Tongue (tissue), 2 donors: ENCODE measurements around the gene ACOT7. TPM values are rescaled to one million over a fixed set of nuclear protein-coding genes. Genes with fewer than 3 reads are reported as not detected.
A peak's percentile ranks its signal among the peaks of the same experiment; 100 is the strongest.

Source experiments
- DNase-seq: peaks from one replicate; pipeline ENCODE4 v3.0.0-alpha.2; 2015
- total RNA-seq: library from RNA; depleted of rRNA; stranded (reverse); fragments of >200 nt; gene quantifications from one replicate; pipeline ENCODE4 v1.2.3, GENCODE V29; 2014

Gene ACOT7
- total RNA-seq, 1 donor from 2014 or later: 10.6 TPM

- DNase-seq: no peak
Observed at GRCh38 chr1:6285336-6285735, 108.2 kb downstream of the ACOT7 start.

GRCh38 chr1:6282577-6283270, 110.8 kb downstream of the ACOT7 start:
- DNase-seq: no peak

DNA sequence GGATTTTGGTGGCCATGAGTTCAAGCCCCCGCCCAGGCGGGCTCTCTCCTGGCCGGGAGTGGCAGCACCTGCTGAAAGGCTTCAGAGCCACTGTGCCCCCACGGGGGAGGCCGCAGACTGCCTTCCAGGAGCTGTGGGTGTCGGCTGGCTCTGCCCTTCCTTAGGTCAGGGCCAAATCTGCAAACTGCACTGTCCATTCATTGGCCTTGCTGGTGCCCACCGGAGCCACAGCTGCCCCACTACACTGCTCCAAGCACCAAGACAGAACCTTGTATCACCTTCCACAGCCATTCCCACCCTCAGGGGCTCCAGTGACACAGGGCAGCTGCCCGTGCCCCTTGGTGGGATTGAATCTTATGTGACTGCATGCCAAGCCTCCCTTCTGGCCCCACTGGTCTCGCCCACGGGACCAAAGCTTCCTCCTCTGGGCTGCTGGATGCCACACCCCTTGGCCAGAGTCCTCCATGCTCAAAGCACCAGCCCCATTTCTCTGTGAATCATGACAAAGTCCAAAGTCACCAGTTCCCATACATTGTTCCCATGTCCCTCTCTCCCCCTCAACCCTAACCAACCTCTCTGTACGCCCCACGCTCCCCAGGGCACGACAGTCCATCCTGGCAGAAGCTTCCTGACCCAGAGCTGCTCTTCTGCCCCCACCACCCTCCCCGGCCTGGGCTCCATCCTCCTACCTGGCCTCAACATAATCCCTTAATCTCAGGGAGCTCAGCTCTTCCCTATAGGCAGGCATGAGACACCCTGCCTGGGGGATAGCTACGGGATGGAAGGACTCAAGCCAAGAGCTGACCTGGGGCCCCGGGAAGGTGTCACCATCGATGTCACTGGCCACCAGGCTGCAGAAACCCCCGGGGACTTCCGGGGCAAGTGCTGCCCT, 111.8 kb downstream of the ACOT7 start:
- DNase-seq: no peak

GRCh38 chr1:6280761-6281451, 112.7 kb downstream of the ACOT7 start:
- DNase-seq: no peak

- DNase-seq: no peak
Observed at GRCh38 chr1:6279613-6280383, 113.8 kb downstream of the ACOT7 start.

DNA sequence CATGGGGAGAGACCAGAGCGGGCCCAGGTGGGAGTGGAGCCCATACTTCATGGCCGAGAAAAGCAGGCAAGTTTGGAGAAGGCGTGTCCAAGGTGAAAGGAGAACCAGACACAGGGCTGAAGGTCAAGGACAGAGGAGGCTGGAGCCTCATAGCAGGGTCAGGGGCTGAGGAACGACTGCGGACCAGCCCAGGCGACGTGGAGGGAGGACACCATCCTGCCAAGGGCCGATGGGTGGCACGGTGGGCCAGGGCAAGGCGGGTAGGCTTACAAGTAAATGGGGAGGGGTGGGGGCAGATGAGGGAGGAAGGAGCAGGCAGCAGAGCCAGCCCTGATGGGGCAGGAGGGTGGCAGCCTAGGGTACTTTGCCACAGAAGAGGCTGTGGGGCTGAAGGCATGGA, 114.5 kb downstream of the ACOT7 start:
- no peak for DNase-seq

DNA sequence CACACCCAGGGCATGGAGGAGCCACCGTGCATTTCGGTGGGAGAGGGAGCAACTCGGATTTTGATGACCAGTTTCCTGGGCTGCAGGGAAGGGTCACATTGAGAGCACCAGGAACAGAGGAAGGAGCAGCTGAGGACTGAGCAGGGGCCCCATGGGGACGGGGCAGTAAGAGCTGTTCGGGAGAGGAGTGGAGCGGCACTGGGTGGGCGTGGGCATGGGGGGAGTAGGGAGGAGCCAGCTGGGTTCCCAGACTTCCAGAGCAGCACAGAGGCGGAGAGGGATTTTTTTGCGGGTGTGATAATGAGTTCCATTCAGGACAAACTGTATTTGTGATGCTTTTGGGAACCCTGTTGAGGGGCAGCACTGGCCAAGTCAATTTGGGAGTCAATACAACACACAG, 115.3 kb downstream of the ACOT7 start:
- DNase-seq: no peak

DNA sequence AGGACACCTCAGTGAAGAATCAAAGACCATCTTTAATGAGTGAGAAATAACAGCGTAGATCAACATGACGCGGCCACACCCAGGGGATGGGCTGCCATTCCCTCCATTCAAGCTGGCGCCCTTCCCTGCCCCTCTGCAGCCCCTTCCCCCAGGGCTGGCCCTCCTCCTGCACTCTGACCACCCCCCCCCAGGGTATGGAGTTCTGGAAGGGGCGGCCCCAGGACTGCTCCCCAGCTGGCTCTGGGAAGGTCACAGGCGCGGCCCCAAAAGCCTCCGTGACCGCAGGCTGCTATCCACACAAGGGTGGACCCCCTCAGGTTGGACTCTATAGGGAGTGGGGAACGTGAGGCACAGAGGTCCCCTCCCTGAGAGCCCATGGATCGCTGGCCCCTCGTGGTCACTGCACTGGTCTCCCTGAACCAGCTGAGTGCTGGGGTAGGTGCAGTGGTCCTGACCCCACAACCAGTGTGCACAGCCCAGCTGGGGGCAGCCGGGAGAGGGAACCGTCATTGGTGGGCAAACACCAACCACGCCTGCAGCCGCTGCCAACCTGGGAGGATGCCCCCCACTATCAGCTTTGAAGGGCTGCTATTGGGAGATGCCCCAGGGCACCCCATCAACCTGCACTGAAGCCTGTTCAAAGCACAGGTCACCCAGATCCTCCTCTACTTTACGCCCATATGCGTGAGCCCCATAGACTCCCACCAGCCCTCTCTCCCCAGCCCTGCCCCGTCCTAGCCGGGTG, 116.6 kb downstream of the ACOT7 start:
- DNase-seq: no peak

DNA sequence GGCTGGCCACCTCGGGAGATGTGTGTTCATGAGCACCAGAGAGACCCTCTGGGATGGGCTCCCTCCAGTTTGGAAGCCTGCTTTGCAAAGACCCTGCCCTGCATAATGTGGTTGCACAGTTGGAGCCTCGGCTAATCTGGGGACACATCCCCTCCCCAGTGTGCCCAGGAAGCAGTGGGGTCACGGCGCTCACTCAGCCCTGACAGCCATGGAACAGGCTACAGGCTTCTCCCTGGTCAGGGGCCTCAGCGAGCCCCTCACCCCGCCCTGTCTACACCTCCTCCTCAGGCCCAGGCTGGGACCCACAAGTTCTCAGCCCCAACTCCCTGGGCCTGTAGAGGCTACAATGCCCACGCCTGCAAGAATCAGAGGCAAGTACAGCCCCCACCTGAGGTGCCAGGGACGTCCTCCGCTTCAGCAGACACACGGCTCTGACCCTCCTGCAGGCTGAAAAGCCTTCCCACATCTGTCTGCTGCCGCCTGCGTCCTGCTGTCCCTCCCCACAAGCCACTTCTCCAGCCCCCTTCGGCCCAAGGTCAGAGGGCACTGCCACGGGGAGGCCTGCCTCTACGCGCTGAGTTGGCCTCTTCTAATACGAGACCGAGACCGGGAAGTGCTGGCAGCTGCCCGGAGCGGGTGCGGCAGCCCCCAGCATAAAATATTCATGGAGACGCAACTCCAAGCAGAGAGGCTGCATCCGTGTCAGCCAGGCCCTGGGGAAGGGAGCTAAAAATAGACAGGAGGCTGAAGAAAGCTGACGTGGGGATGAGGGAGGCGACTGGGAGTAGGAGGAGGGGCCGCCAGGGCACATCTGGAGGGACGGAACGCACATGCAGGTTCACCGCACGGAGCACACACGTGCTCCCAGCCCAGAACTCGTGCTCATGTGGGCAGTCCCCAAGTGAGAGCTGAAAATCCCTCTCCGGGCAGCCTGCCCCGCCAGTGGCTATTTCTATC, 117.5 kb downstream of the ACOT7 start:
- peak; percentile 95 for DNase-seq

DNA sequence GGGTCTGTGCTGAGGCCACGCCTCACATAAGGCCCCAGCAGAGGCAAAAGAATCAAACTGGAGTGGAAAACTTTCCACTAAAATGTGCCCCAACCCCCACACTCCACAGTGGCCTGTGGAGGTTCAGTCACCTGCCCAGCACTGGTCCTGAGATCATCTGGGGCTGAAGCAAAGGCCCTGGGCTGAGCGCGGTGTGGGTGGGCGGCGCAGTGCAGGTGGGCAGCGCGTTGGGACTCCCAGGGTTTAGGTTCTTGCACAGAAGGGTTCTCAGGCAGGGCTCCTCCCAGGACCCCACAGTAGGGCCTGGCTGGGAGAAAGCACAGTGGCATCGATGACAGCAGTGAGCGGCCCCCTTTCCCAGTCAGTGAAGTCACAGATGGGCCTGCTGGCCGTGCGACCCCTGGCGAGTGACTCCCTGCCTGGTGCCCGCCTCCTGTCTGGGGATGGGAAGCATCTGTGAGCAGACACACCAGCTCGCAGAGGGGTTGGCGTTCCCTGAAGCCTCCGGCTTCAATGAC, 118.9 kb downstream of the ACOT7 start:
- no peak for DNase-seq

DNA sequence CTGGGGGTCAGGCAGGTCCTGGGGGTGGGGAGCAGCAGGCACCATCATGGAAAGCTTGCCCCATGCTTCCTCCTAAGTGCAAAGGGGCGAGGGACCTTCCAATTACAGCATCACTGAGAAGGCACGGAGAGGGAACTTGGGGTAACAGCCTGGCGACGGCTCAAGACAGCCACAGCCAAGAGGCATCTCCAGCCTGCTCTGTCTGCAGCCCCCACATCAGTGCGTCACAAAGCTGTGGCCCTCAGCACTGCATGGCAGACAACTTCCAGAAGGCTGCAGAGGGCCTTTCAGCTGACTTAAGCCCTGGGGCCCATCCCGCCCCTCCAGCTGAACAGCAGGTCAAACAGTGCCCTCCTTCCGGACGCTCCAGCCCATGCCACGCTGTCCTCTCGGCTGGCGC, 119.5 kb downstream of the ACOT7 start:
- no peak for DNase-seq

DNA sequence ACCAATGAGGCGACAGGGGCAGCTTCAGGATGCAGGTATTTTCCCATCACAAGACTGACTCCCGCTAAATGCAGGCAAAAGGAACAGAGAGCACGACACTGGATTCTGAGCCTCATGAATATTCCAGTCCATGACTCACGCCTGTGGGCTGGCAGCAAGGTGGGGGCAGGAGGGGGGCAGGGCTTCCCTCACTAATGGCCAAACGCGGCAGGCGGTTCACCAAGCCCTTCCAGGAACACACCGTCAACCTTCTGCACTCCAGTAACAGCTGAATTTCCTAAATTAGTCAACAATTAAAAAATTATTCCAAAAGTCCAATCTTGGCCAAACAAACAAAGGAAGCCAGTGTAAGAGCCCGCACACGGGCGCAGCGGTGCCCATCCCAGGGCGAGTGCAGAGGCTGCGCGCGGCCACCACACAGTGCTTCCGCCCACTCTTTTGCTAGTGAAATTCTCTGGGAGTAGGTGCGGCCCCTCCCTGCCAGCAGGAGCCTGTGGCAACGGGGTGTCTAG, 120.1 kb downstream of the ACOT7 start:
- DNase-seq: no peak

DNA sequence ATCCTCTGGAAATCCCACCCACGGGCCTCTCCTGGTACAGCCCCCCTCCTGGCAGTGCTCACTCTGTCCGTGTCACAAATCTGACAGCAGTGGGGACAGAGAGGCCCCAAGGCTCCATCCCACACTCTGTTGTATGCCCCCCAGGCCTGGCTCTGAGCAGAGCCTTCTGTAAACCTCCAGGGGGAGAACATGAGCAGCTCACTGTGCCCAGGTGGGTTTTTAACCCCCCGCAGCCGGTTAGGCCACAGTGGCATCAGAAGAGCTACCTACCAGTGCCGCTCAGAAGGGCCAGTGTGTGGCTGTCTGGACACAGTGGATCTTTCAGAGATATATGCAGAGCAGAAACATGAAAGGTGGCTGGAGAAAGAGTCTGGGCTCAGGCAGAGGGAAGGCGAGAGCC, 120.7 kb downstream of the ACOT7 start:
- DNase-seq: no peak

DNA sequence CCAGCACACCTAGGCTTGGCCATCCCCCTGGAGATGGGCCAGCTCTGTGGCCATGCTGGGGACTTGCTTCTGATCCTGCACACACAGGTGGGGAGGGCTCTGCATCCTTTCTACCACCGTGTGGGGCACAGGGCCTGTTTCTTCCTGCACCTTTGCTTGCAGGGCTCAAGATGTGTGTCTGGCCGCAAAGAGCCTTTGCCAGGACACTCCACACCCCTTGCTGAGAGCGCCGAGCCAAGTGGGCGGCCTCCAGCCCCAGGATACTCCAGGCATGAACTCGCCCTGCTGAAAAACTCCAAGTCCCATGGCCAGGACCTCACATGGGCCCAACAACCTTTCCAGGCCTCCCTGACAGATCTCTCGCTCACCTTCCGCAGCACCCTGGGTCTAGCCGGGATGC, 121.1 kb downstream of the ACOT7 start:
- no peak for DNase-seq

DNA sequence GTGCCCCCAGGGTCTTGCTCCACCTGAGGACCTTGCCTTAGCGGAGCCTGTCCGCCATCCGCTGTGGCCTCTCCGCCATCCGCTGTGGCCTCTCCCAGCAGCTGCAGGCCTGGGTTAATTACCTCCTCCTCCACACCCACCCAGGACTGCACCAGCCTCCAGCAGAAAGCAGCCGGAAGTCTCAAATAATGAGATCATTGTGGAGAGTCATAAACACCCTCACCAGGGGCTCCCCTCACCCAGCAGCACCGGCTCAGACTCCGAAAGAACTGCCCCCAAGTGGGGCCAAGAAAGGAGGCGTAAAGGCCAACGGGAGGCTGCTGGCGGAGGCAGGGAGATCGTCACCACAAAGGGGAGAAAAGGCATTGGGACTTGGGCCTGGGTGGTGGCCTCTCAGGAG, 122.0 kb downstream of the ACOT7 start:
- peak; percentile 73 for DNase-seq

DNA sequence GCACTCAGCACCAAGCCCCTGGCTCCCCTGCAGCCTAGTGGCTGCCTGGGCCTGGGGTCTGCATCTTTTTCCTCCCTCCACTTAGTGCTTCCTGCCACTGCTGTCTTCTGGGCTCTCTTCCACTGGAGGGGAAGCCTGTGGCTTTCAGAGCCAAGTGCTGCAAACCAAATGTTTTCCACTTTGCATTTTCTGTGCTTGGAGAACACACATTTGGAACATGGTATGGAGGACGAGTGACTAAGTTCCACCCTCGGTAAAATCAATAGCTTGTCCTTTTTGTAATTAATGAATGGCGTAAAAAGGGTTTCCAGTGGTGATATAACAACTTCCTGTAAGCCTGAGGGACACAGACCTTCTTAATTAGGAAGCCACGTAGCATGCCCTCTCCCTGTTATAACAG, 122.6 kb downstream of the ACOT7 start:
- DNase-seq: peak; percentile 72

- peak; percentile 55 for DNase-seq
Observed at GRCh38 chr1:6270401-6270800, 123.2 kb downstream of the ACOT7 start.

DNA sequence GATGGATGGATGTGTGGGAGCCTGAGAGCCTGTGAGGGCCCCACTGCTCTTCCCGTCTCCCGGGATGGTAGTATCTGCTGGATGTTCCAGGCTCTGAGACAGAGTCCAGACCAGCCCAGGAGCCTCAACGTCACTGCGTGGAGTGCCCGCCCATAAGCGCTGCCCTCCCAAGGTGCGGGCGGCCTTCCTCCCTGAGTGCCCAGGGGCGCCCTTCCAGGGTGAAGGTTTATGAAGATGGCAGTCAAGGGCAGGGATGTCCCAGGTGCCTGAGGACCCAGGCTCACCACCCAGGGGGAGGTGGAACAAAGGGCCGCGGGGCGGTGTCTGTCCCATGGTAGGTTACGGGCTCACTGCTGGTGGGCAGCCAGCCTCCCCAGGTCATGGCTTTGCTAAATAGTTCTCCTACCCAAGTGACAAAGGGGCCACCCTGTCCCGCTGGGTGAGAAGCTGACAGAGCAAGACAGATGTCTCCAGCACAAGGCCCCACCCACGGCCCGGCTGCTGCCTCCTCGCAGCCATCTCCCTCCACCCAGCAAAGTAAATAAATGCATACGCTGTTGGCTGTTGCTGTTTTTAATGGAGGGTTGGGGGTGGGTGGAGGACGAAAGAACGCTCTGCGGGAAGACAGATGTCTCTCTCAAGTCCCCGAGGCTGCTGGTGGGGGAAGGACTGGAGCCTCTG, 123.7 kb downstream of the ACOT7 start:
- peak; percentile 91 for DNase-seq

- DNase-seq: no peak
Observed at GRCh38 chr1:6269296-6269695, 124.3 kb downstream of the ACOT7 start.
